K562 (cell line): ENCODE results near the gene ABR. TPM values are rescaled to one million over a fixed set of nuclear protein-coding genes. Genes with fewer than 3 reads are reported as not detected.

Source experiments
- ATAC-seq: fragments of 200-7000 bp; cut with Tn5 transposase; 3 replicates; pipeline ENCODE4 v1.9.1; 2020; ENCODE audit warnings: moderate library complexity
- BruUV-seq: library from RNA; stranded (reverse); fragments of 400-500 nt; replicated peaks from 2 replicates; lab custom pipeline; 2021; lab: Mats Ljungman, UMichigan
- CTCF ChIA-PET: fragments of 300-600 bp; formaldehyde crosslinking; extraction: SDS; loops from one replicate; lab custom pipeline; 2021; ENCODE audit warnings: low intra/inter-chr PET ratio; lab: Yijun Ruan, JAX
- POLR2A ChIA-PET: fragments of 300-600, 350-650 bp; sonication (Branson Sonifier 250); formaldehyde crosslinking; extraction: SDS; loops from one replicate; lab custom pipeline; 2021; ENCODE audit warnings: antibody characterized with exemption, inconsistent platforms; lab: Yijun Ruan, JAX
- DNase-seq, 4 experiments: peaks; one replicate each; pipeline versions ENCODE4 v3.0.0 to v3.0.0-alpha.2; 2011 to 2018; ENCODE audit warnings: low spot score in 3 of 4, mixed read lengths in 3 of 4; ENCODE audit errors: extremely low read depth in 1 of 4
- FAIRE-seq: peaks from 2 replicates; lab custom pipeline; 2011; peaks lifted over from hg19 to GRCh38; lab: Jason Lieb, UNC
- H2AFZ ChIP-seq: 2 replicates; pipeline ENCODE4 v1.6.0; 2011; ENCODE audit warnings: low read depth, low read length, control low read depth, inconsistent platforms
- H3K27ac ChIP-seq: fragments of 200-600 bp; 3 replicates; pipeline ENCODE4 v1.8.0; 2011; ENCODE audit warnings: low read depth, mild to moderate bottlenecking, control low read depth, inconsistent platforms, low read length, moderate library complexity, mixed read lengths; ENCODE audit errors: extremely low read depth
- H3K27me3 ChIP-seq, 2 experiments: fragments of 300-600 bp in 1 of 2; 2 replicates in 1 of 2; 3 replicates in 1 of 2; pipeline versions ENCODE4 v1.6.0 to v1.8.0; 2011; ENCODE audit warnings: inconsistent platforms in 2 of 2, low read length in 2 of 2, mild to moderate bottlenecking in 1 of 2, mixed read lengths in 1 of 2, moderate library complexity in 1 of 2; ENCODE audit not compliant: control insufficient read depth in 2 of 2, insufficient read depth in 2 of 2
- H3K36me3 ChIP-seq: fragments of 300-600 bp; 3 replicates; pipeline ENCODE4 v1.8.0; 2011; ENCODE audit warnings: mild to moderate bottlenecking, low read length, inconsistent platforms; ENCODE audit not compliant: control insufficient read depth, insufficient read depth
- H3K4me1 ChIP-seq, 2 experiments: fragments of 200-600 bp in 1 of 2; replicated peaks in 1 of 2; 2 replicates in 1 of 2; 3 replicates in 1 of 2; pipeline versions ENCODE4 v1.5.1 to v1.8.0; 2011; ENCODE audit warnings: inconsistent platforms in 2 of 2, low read length in 2 of 2, mild to moderate bottlenecking in 1 of 2, mixed read lengths in 1 of 2, moderate library complexity in 1 of 2; ENCODE audit not compliant: control insufficient read depth in 2 of 2, insufficient read depth in 2 of 2
- H3K4me2 ChIP-seq: 2 replicates; pipeline ENCODE4 v1.6.1; 2011; ENCODE audit warnings: low read length, control low read depth, inconsistent platforms, mixed read lengths; ENCODE audit not compliant: insufficient read depth
- H3K4me3 ChIP-seq: fragments of 200-600 bp; sonication (generic), shearing (Covaris generic); 2 replicates; pipeline ENCODE4 v1.5.1; 2016; ENCODE audit warnings: control low read depth, inconsistent platforms
- H3K79me2 ChIP-seq: fragments of 200-600 bp; 3 replicates; pipeline ENCODE4 v1.8.0; 2011; ENCODE audit warnings: low read length, inconsistent platforms; ENCODE audit not compliant: control insufficient read depth, insufficient read depth
- H3K9ac ChIP-seq, 2 experiments: 2 replicates each; pipeline versions ENCODE4 v1.6.0 to v1.6.1; 2011; ENCODE audit warnings: low read depth in 2 of 2, low read length in 2 of 2, control low read depth in 1 of 2, inconsistent platforms in 1 of 2, mild to moderate bottlenecking in 1 of 2, mixed read lengths in 1 of 2; ENCODE audit not compliant: insufficient read depth in 1 of 2
- H3K9me1 ChIP-seq: one replicate; pipeline ENCODE4 v1.6.0; 2011; ENCODE audit warnings: inconsistent platforms, mild to moderate bottlenecking, low read length, moderate library complexity; ENCODE audit not compliant: control insufficient read depth, insufficient read depth
- H3K9me3 ChIP-seq: replicated peaks from 2 replicates; pipeline ENCODE4 v1.5.1; 2011; ENCODE audit warnings: low read depth, low read length, inconsistent platforms; ENCODE audit not compliant: control insufficient read depth, insufficient read depth
- H4K20me1 ChIP-seq: replicated peaks from 2 replicates; pipeline ENCODE4 v1.6.1; 2011; ENCODE audit warnings: low read length, inconsistent platforms, mixed read lengths; ENCODE audit not compliant: control insufficient read depth, insufficient read depth
- BRD9 ChIP-seq: fragments of 450-650 bp; IDR thresholded peaks from 2 replicates; pipeline ENCODE4 v1.6.1; 2018; ENCODE audit warnings: low read depth; ENCODE audit not compliant: partially characterized antibody
- BRF1 ChIP-seq: IDR thresholded peaks from 3 replicates; pipeline ENCODE4 v1.6.1; 2011; ENCODE audit warnings: borderline replicate concordance, mild to moderate bottlenecking; ENCODE audit not compliant: insufficient read length; ENCODE audit errors: extremely low read depth
- CREBBP ChIP-seq: IDR thresholded peaks from one replicate; pipeline ENCODE4 v1.6.1; 2012; ENCODE audit warnings: low read depth, mild to moderate bottlenecking, control low read depth, inconsistent platforms, low read length
- ESRRB ChIP-seq: fragments of 250-450 bp; sonication (Bioruptor Pico); IDR thresholded peaks from 2 replicates; pipeline ENCODE4 v1.5.0; 2020; ENCODE audit warnings: mild to moderate bottlenecking, moderate library complexity, borderline replicate concordance
- ETV5 ChIP-seq: sonication (generic); formaldehyde crosslinking; IDR thresholded peaks from 2 replicates; pipeline ENCODE4 v1.4.0; 2020; ENCODE audit warnings: low read depth, mild to moderate bottlenecking, missing genetic modification reagents
- GATAD2B ChIP-seq: fragments of 450-650 bp; IDR thresholded peaks from 2 replicates; pipeline ENCODE4 v1.6.1; 2017; ENCODE audit warnings: mild to moderate bottlenecking, borderline replicate concordance
- HOXB6 ChIP-seq: fragments of 250-450 bp; sonication (Bioruptor Pico); IDR thresholded peaks from 2 replicates; pipeline ENCODE4 v1.5.1; 2022; ENCODE audit warnings: mild to moderate bottlenecking, borderline replicate concordance
- LARP7 ChIP-seq: fragments of 450-650 bp; IDR thresholded peaks from 2 replicates; pipeline ENCODE4 v1.6.1; 2016
- MLX ChIP-seq, 2 experiments: fragments of 450-650 bp in 1 of 2; sonication (generic) in 1 of 2; formaldehyde crosslinking; conservative IDR thresholded peaks; 2 replicates each; pipeline versions ENCODE4 v1.4.0 to v1.8.1; 2020 to 2022; ENCODE audit warnings: mild to moderate bottlenecking in 1 of 2, missing genetic modification reagents in 1 of 2
- POLR2H ChIP-seq: IDR thresholded peaks from 2 replicates; pipeline ENCODE4 v1.6.1; 2016; ENCODE audit warnings: missing genetic modification characterization, low read depth, mild to moderate bottlenecking, control low read depth, missing compliant biosample characterization, moderate library complexity
- POLR3A ChIP-seq: IDR thresholded peaks from 2 replicates; pipeline ENCODE4 v1.6.1; 2011; ENCODE audit warnings: borderline replicate concordance, mild to moderate bottlenecking, moderate library complexity; ENCODE audit not compliant: insufficient read length, insufficient read depth; ENCODE audit errors: extremely low read depth
- RFX5 ChIP-seq: IDR thresholded peaks from 2 replicates; pipeline ENCODE4 v1.6.1; 2011; ENCODE audit warnings: low read depth, mild to moderate bottlenecking, improper control_type of control experiment, low read length
- RUNX1 ChIP-seq: sonication (generic); IDR thresholded peaks from 2 replicates; pipeline ENCODE4 v1.6.1; 2016; ENCODE audit warnings: antibody characterized with exemption, low read depth
- SLC30A9 ChIP-seq: fragments of 250-450 bp; sonication (Bioruptor Pico); IDR thresholded peaks from 2 replicates; pipeline ENCODE4 v1.8.0; 2022; ENCODE audit warnings: mild to moderate bottlenecking, moderate library complexity
- TEAD2 ChIP-seq: fragments of 450-650 bp; IDR thresholded peaks from 2 replicates; pipeline ENCODE4 v1.6.1; 2016; ENCODE audit warnings: missing genetic modification characterization, control low read depth, missing compliant biosample characterization
- XRCC3 ChIP-seq: fragments of 450-650 bp; IDR thresholded peaks from 2 replicates; pipeline ENCODE4 v1.6.1; 2017; ENCODE audit warnings: mild to moderate bottlenecking, moderate library complexity
- ZBTB12 ChIP-seq: fragments of 250-450 bp; sonication (Bioruptor Pico); IDR thresholded peaks from 2 replicates; pipeline ENCODE4 v1.4.0; 2020
- ZNF165 ChIP-seq: fragments of 250-450 bp; sonication (Bioruptor Pico); IDR thresholded peaks from 2 replicates; pipeline ENCODE4 v1.4.0; 2020; ENCODE audit warnings: borderline replicate concordance
- ZNF324 ChIP-seq: fragments of 250-450 bp; sonication (Bioruptor Pico); IDR thresholded peaks from 2 replicates; pipeline ENCODE4 v1.4.0; 2020; ENCODE audit warnings: mild to moderate bottlenecking
- ZNF584 ChIP-seq: fragments of 200-800 bp; sonication (Bioruptor generic); IDR thresholded peaks from 2 replicates; pipeline ENCODE4 v1.6.1; 2016; ENCODE audit warnings: low read depth, mild to moderate bottlenecking, missing genetic modification characterization, missing compliant biosample characterization
- WGBS: fragments of 100-300 bp; shearing (Covaris generic); methylation state at CpG from one replicate; pipeline ENCODE4 v1.1.6; 2016; ENCODE audit warnings: low coverage, mixed read lengths; ENCODE audit not compliant: insufficient coverage; ENCODE audit errors: missing lambda C conversion rate; 5-methylcytosine and 5-hydroxymethylcytosine counted together
- in situ Hi-C: fragments of 300-500 bp; cut with MboI; formaldehyde crosslinking; loops from 4 replicates; pipeline ENCODE4 v1.15.0; 2018; ENCODE audit warnings: inconsistent platforms, mixed read lengths
- intact Hi-C: fragments of 100-400 bp; cut with micrococcal nuclease; formaldehyde crosslinking; loops from 2 replicates; pipeline ENCODE4 v1.14.2; 2022
- polyA plus RNA-seq, 8 experiments: library from polyadenylated mRNA; depleted of rRNA in 4 of 8; stranded (reverse) in 5 of 8; unstranded in 3 of 8; fragments of >200 nt; fragmentation: Nextera tagmentation in 2 of 8; fragmentation: Illumina TruSeq in 1 of 8; extraction: Ambion mirVana in 2 of 8; extraction: Trizol in 1 of 8; gene quantifications; 2 replicates each; pipeline versions ENCODE4 v1.2.1 to v1.2.3, GENCODE V29; 2011 to 2014; ENCODE audit warnings: inconsistent platforms in 1 of 8, missing spikeins in 1 of 8
- total RNA-seq, 7 experiments: library from RNA; depleted of rRNA in 6 of 7; stranded (reverse); fragments of >200 nt in 6 of 7; fragmentation: Illumina TruSeq in 2 of 7; extraction: Trizol in 2 of 7; gene quantifications; 2 replicates each; pipeline versions ENCODE4 v1.2.1 to v1.2.3, GENCODE V29; 2011 to 2021; ENCODE audit warnings: low replicate concordance in 1 of 7

ABR gene
- total and polyA plus RNA-seq, 9 of the 15 experiments (the other 6 are each of a cell fraction or from before 2014, with no cell fraction given) = 0.07 to 1.6 (median 0.37) TPM; not detected in 1

- no peaks in the 10 kb centered on the region for H3K79me2 ChIP-seq
- H3K9me1 ChIP-seq = no peaks in the 10 kb centered on the region
- POLR2A ChIA-PET = no interaction called here
- no peak for DNase-seq
- no peak overlapping the region for H3K4me2 ChIP-seq
- no peak for ATAC-seq
- TF ChIP-seq HOXB6 (no peak), ESRRB (no peak), BRD9 (no peak), POLR2H (tag) (no peak), LARP7 (no peak), XRCC3 (no peak), CREBBP (no peak), RFX5 (no peak), ZNF165 (CRISPR knock-in tag) (no peak), SLC30A9 (CRISPR knock-in tag) (no peak), BRF1 (no peak), ETV5 (CRISPR knock-in tag) (no peak), POLR3A (no peak), ZBTB12 (CRISPR knock-in tag) (no peak), TEAD2 (no peak), MLX (CRISPR knock-in tag; conservative IDR thresholded peaks at IDR 0.05) (no peak), GATAD2B (no peak), ZNF584 (CRISPR knock-in tag) (no peak), RUNX1 (no peak), ZNF324 (CRISPR knock-in tag) (no peak)
- peaks cover 4 to 21% of the 10 kb centered on the region in 2 experiments; a peak in 4 of 5 replicates for H3K27me3 ChIP-seq
- H3K4me1 ChIP-seq = peaks cover 0 to 4% of the 10 kb centered on the region in 2 experiments; a peak in 2 of 5 replicates
- H3K36me3 ChIP-seq = no peaks in the 10 kb centered on the region
- in situ Hi-C loops = no loop called here
- intact Hi-C loops = no loop called here
- no TSS peak for BruUV-seq
- no peaks in the 10 kb centered on the region for H4K20me1 ChIP-seq
- H3K27ac ChIP-seq = no peak overlapping the region
- FAIRE-seq = no peak
- H3K4me3 ChIP-seq = no peak overlapping the region
- CTCF ChIA-PET = no interaction called here
- 0% methylated on average over 2 of the region's 3 CpGs for WGBS
- no peaks in the 10 kb centered on the region for H3K9me3 ChIP-seq
- no peak overlapping the region for H2AFZ ChIP-seq
- H3K9ac ChIP-seq = no peak overlapping the region
These were observed 17.6 kb upstream of the ABR start for GRCh38 chr17:1197379-1197778.
